NCI-H2196 (cell line): ENCODE results near the gene DGKG.

Experiments used
- DNase-seq: peaks from one replicate; lab custom pipeline; 2025; ENCODE audit not compliant: unreplicated experiment; lab: John Stamatoyannopoulos, UW

DGKG gene

GRCh38 chr3:186181901-186182300 lies 180.1 kb downstream of the DGKG start:
- DNase-seq = no peak

- no peak for DNase-seq
These were observed 181.0 kb downstream of the DGKG start for GRCh38 chr3:186180891-186181481.

GRCh38 chr3:186180151-186180550 lies 181.9 kb downstream of the DGKG start:
- no peak for DNase-seq

GRCh38 chr3:186178412-186178811 lies 183.6 kb downstream of the DGKG start:
- no peak for DNase-seq

- no peak for DNase-seq
These were observed 185.6 kb downstream of the DGKG start for GRCh38 chr3:186176373-186176990.

GRCh38 chr3:186173224-186173815 lies 188.7 kb downstream of the DGKG start:
- DNase-seq = no peak

- DNase-seq = no peak
These were observed 189.7 kb downstream of the DGKG start for GRCh38 chr3:186172353-186172752.

- no peak for DNase-seq
These were observed 190.5 kb downstream of the DGKG start for GRCh38 chr3:186171521-186171920.

- no peak for DNase-seq
These were observed 191.5 kb downstream of the DGKG start for GRCh38 chr3:186170516-186170915.

- DNase-seq = no peak
These were observed 192.7 kb downstream of the DGKG start for GRCh38 chr3:186169379-186169778.

- DNase-seq = no peak
These were observed 193.1 kb downstream of the DGKG start for GRCh38 chr3:186168976-186169375.

GRCh38 chr3:186167646-186168395 lies 194.2 kb downstream of the DGKG start:
- no peak for DNase-seq

- no peak for DNase-seq
These were observed 195.3 kb downstream of the DGKG start for GRCh38 chr3:186166491-186167288.

- peak; percentile 33 for DNase-seq
These were observed 196.0 kb downstream of the DGKG start for GRCh38 chr3:186166036-186166435.

GRCh38 chr3:186165331-186165730 lies 196.7 kb downstream of the DGKG start:
- no peak for DNase-seq

- DNase-seq = no peak
These were observed 197.3 kb downstream of the DGKG start for GRCh38 chr3:186164696-186165095.

GRCh38 chr3:186162221-186162620 lies 199.8 kb downstream of the DGKG start:
- no peak for DNase-seq

GRCh38 chr3:186160691-186161243 lies 201.3 kb downstream of the DGKG start:
- no peak for DNase-seq

GRCh38 chr3:186154641-186155040 lies 207.4 kb downstream of the DGKG start:
- DNase-seq = no peak

GRCh38 chr3:186152889-186153292 lies 209.1 kb downstream of the DGKG start:
- no peak for DNase-seq

GRCh38 chr3:186152361-186152798 lies 209.7 kb downstream of the DGKG start:
- no peak for DNase-seq
